Suprapubic skin (tissue), 3 donors: ENCODE measurements around the gene LRP8.

Experiments used
- EP300 ChIP-seq: sonication (generic); formaldehyde crosslinking; IDR thresholded peaks from one replicate; pipeline ENCODE4 v1.6.1; 2017; ENCODE audit warnings: antibody characterized with exemption
- POLR2A ChIP-seq, 2 donors: fragments of 450-650 bp; IDR thresholded peaks; one replicate each; pipeline ENCODE4 v1.6.1; 2017; ENCODE audit warnings: antibody characterized with exemption in 2 of 2, mild to moderate bottlenecking in 2 of 2, moderate library complexity in 2 of 2
- TF ChIP-seq, protein P1 (sequence below), 2 donors: fragments of 200-600 bp in 1 of 2; fragments of 450-650 bp in 1 of 2; sonication (generic) in 1 of 2; IDR thresholded peaks; one replicate each; pipeline ENCODE4 v1.5.1; 2016 to 2019; ENCODE audit warnings: antibody characterized with exemption in 2 of 2, mild to moderate bottlenecking in 1 of 2, moderate library complexity in 1 of 2

DNA sequence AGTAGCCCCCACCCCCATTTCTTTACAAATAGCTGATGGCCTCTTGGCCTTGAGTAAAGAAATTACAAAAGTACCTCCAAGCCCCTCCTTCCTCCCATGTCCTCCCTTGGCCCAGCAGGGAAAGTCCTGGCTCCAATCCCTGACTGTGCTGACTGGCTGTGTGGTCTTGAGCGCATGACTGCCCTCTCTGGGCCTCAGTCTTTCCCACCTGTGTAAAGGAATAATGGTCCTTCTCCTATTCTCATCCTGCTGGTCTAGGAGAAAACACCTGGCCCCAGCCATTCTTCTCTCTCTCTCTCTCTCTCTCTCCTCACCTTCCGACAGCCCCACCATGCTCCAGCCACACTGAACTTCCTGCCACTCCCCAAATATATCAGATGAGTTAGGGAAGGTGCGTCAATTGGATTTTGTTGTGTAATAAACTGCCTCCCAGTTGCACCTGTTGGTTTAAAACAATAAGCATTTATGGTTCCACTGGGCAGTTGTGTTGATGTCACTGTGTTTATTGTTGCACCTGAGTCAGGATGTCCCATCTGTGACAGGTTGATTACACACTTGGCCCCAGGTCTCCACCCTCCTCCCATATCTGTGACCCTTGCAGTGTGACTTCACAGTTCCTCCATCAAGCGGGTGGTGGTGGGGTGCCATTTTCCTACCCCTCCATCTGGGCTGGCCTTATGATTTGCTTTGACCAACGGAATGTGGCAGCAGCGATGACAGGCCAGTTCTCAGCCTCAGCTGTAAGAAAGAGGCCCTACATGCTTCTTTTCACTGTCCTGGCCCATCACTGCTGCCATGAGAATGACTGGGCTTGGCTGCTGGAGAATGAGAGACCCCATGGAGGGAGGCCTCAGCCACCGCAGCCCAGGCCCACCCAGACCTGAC is 22.3 kb upstream of the LRP8 start:
- TF ChIP-seq, protein P1, sequence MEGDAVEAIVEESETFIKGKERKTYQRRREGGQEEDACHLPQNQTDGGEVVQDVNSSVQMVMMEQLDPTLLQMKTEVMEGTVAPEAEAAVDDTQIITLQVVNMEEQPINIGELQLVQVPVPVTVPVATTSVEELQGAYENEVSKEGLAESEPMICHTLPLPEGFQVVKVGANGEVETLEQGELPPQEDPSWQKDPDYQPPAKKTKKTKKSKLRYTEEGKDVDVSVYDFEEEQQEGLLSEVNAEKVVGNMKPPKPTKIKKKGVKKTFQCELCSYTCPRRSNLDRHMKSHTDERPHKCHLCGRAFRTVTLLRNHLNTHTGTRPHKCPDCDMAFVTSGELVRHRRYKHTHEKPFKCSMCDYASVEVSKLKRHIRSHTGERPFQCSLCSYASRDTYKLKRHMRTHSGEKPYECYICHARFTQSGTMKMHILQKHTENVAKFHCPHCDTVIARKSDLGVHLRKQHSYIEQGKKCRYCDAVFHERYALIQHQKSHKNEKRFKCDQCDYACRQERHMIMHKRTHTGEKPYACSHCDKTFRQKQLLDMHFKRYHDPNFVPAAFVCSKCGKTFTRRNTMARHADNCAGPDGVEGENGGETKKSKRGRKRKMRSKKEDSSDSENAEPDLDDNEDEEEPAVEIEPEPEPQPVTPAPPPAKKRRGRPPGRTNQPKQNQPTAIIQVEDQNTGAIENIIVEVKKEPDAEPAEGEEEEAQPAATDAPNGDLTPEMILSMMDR (IDR thresholded peaks at IDR 0.05): no peak
- no peak for TF ChIP-seq POLR2A (IDR thresholded peaks at IDR 0.05)
- TF ChIP-seq EP300: no peak
